LNCaP clone FGC (cell line): ENCODE data around the gene PPT2.

Experiments
- DNase-seq: peaks from one replicate; pipeline ENCODE4 v3.0.0-alpha.2; 2011; ENCODE audit warnings: low read depth
- H3K4me3 ChIP-seq: 2 replicates; pipeline ENCODE4 v1.5.1; 2011; ENCODE audit warnings: mild to moderate bottlenecking, low read depth, low read length, control low read depth
- TF ChIP-seq, protein P1 (sequence below): IDR thresholded peaks from 2 replicates; pipeline ENCODE4 v1.5.1; 2012; ENCODE audit warnings: mild to moderate bottlenecking; ENCODE audit not compliant: control insufficient read depth, insufficient read depth; ENCODE audit errors: extremely low read depth

Gene PPT2

DNA sequence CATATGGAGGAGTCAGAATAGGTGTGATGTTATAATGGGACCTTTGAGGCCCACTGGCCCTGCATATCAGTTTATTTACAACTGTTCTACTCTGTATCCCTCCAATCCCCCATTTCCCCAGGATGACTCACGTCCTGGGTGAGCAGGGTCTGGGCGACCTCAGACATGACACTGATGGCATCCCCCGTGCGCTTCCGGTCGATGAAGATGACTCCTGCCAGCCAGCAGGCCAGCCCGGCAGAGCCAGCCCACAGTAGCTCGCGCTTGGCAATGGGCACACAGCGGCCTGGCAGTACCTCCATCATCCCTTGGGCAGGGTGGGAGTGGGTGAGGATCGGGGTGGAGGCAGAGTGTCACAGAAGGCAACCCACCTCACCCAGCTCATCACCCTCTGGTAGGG lies 16.4 kb downstream of the PPT2 start:
- DNase-seq = no peak
- H3K4me3 ChIP-seq = no peak overlapping the region
- TF ChIP-seq, protein P1, sequence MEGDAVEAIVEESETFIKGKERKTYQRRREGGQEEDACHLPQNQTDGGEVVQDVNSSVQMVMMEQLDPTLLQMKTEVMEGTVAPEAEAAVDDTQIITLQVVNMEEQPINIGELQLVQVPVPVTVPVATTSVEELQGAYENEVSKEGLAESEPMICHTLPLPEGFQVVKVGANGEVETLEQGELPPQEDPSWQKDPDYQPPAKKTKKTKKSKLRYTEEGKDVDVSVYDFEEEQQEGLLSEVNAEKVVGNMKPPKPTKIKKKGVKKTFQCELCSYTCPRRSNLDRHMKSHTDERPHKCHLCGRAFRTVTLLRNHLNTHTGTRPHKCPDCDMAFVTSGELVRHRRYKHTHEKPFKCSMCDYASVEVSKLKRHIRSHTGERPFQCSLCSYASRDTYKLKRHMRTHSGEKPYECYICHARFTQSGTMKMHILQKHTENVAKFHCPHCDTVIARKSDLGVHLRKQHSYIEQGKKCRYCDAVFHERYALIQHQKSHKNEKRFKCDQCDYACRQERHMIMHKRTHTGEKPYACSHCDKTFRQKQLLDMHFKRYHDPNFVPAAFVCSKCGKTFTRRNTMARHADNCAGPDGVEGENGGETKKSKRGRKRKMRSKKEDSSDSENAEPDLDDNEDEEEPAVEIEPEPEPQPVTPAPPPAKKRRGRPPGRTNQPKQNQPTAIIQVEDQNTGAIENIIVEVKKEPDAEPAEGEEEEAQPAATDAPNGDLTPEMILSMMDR = no peak

DNA sequence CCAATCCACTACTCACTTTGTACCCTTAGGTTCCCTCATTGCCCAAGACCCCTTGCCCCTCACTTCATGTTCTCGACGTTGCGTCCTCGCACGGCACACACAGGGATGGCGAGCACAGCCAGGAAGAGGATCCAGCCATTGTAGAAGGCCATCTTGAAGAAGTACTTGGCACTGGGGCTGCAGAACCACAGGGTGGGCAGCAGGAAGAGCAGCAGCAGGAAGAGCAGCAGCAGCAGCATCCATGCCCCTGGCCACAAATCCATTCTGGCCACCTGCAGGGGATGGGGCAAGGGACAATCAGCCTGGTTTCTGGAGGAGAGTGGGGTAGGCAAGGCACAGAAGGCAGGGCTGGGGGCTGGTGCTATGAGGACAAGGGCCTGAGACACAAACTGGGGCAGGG lies 17.3 kb downstream of the PPT2 start:
- DNase-seq = no peak
- TF ChIP-seq, protein P1 = no peak
- H3K4me3 ChIP-seq = no peak overlapping the region

DNA sequence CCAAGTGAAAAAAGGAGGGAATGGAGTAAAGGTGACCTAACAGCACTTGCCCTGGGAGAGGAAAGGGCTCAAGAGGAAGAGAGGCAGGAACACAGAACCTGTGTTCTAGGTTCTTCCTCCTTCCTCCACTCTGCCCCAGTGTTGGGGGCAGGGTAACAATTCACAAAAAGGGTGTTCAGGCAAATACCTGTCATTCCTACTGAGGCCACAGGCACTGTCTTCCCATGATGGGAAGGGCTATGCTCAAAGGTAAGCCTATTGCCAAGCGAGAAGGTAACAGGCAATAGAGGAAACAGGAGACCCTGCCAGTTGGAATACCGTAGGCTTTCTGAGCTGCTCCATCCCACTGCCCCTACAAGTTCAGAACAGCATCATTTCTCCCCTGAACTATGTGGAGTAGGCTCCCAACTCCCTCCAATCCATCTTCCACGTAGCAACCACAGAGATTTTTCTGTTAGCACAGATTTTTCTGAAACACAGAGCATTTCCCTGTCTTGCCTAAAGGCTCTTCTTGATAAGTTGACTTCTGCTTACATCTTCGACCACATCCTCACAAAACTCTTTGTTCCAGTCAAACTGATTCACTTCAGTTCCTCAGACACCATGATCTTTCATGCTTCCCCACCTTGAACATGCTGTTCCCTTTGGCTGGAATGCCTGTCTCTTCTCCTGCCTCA lies 19.2 kb downstream of the PPT2 start:
- TF ChIP-seq, protein P1 = no peak
- H3K4me3 ChIP-seq = no peak overlapping the region
- DNase-seq = no peak

DNA sequence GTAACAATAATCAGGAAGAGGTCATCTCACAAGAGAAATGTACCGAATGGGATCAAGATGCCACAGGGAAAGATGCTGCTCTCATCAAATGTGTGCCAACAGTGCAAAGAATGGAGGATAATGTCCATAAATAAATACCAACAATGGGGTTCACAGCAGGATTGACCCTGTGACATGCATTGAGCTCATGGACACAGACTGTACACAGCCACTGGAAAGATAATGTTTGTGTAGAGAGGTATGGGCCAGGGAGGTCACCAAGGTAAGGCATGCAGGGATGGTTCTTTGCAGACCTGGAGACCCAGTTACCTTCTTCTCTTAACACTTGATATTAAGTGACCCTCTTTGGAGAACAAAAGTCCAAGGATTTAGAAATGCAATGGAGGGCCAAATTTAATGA lies 20.5 kb downstream of the PPT2 start:
- no peak overlapping the region for H3K4me3 ChIP-seq
- DNase-seq = no peak
- TF ChIP-seq, protein P1 = no peak

DNA sequence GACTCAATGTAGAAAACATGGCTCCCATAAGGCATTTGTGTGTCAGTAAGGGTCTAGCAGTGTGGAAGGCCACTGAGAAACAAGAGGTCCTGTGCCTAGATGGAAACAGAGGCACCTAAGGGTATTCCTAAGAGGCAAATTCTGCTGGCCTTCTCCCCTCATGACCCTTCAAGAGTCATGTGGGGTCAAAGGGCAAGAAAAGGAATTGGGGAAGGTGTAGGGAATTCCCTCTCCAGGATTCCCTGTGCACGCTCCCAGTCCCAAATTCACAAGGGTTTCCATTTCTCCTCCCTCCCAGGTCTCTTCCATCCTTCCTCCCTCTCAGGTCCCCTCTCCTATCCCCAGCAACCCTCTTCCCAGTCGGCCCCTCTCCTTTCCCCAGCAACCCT lies 21.4 kb downstream of the PPT2 start:
- TF ChIP-seq, protein P1 = no peak

DNA sequence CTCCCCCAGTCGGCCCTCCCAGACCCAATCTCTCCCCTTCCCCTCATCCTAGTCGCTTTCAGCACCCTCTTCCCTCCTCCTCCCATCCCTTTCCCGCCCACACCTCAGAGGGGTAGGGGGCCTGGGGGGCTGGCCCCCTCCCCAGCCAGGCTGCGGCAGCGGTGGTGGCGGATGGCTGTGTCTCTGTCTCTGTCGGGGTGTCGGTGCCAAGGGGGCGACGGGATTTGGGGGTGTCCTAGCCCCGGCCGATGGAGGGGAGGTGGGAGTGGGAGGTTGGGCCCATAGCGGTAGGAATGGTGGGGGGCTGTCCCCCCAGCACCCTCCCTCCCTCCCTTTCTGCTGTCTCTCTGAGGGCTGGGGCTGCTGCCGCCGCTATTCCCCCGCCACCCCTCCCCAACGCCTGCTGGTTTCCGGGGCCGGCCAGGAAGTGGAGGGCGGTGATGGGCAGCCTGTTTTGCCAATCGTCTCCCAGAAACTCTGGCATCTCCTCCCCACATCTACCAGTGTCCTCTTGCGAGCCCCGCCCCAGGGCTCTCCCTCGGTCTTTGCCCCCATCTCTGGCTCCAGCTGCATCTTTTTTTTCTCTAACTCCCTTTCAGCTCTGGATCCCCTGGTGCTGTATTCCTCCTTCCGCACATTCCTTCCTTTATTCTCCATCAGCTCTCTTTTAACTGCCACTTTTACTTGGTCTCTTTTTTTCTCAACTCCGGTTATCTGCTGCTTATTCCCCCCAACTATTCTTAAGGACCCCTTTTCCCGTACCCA lies 22.0 kb downstream of the PPT2 start, which contains the start of gene AGPAT1:
Gene AGPAT1 (minus strand): TSS at position 374 of the 765 bp plus-strand sequence. CDS start 4,588 bp downstream, outside the sequence.
- peak; percentile 90 for DNase-seq
- peak within 1 kb of the TSS; percentile 99 for H3K4me3 ChIP-seq
- TF ChIP-seq, protein P1 = no peak

More for the DNA sequence above, 21.4 kb downstream of the PPT2 start:
- H3K4me3 ChIP-seq = peak overlapping the region; percentile 99
- no peak for DNase-seq
